HS-27A (cell line): ENCODE results near the gene UNK.
"Not testable (repeated sequence)": the region's sequence is repeated elsewhere in the genome, so short reads cannot be mapped to it uniquely, and the experiment has no call there.

Source experiments
- DNase-seq: peaks from one replicate; pipeline ENCODE4 v3.0.0-alpha.2; 2012; ENCODE audit warnings: low read depth, missing footprints

UNK gene

DNA sequence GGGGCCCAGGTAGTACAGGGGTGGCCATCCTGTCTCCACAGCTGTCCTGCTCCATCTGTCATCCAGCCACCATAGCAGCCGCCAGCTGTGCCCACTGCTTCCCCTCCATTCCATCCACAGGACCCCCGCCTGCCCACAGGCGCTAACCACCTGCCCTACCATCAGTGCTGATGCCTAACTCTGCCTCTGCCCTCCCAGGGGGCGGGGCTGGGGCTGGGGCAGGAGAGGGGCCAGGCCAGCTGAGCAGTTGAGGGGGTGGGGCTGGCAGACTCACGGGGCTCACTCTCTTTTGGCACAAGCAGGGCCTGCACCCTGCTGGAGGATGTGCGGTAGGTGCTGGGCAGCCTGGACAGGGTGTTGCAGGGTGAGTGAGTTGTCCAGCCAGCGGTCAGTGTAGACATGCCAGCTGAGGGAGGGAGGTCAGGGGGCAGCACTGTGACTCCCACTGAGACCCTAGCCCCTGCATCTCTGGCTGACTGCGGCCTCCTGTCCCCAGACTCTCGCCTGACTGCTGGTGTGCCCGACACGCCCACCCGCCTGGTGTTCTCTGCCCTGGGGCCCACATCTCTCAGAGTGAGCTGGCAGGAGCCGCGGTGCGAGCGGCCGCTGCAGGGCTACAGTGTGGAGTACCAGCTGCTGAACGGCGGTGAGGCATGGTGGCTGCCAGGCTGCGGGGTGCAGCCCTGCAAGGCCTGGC lies 29.3 kb upstream of the UNK start:
- no peak for DNase-seq

DNA sequence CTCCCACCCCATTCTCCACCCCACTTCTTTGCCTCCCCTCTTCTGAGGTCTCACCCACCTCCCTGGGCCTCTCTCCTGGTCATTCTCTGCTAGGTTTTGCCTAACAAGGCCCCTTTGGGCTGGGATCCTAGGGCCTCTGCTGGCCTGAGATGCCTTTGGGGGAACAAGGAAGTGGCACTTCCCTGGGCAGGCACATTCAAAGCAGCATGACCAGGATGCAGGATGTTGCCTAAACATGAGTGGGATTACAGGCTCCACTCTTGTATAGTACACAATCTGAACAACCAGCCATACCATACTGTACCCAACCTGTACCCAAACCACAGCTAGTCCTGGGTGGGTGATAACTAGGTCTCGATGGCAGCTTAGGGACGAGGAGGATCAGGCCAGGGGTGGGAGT lies 28.6 kb upstream of the UNK start:
- no peak for DNase-seq

DNA sequence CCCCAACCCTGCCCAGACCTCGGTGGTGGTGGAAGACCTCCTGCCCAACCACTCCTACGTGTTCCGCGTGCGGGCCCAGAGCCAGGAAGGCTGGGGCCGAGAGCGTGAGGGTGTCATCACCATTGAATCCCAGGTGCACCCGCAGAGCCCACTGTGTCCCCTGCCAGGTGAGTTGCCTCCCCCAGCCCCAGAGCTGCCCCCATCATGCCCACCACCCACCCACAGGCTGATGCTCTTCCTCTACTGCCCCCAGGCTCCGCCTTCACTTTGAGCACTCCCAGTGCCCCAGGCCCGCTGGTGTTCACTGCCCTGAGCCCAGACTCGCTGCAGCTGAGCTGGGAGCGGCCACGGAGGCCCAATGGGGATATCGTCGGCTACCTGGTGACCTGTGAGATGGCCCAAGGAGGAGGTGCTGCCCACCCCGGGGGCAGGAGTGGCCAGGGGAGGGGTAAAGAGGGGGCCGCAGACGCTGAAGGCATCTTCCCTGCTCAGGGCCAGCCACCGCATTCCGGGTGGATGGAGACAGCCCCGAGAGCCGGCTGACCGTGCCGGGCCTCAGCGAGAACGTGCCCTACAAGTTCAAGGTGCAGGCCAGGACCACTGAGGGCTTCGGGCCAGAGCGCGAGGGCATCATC lies 28.0 kb upstream of the UNK start:
- no peak for DNase-seq

DNA sequence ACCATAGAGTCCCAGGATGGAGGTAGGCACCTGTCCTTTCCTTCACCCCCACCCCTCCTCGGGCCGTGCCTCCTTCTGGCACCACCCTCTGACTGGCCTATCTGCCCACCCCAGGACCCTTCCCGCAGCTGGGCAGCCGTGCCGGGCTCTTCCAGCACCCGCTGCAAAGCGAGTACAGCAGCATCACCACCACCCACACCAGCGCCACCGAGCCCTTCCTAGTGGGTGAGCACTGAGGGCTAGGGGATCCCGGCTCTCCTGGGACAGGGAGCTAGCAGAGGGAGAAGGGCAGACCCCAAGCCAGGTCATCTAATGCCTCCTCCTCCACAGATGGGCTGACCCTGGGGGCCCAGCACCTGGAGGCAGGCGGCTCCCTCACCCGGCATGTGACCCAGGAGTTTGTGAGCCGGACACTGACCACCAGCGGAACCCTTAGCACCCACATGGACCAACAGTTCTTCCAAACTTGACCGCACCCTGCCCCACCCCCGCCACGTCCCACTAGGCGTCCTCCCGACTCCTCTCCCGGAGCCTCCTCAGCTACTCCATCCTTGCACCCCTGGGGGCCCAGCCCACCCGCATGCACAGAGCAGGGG lies 27.4 kb upstream of the UNK start:
- DNase-seq: no peak

DNA sequence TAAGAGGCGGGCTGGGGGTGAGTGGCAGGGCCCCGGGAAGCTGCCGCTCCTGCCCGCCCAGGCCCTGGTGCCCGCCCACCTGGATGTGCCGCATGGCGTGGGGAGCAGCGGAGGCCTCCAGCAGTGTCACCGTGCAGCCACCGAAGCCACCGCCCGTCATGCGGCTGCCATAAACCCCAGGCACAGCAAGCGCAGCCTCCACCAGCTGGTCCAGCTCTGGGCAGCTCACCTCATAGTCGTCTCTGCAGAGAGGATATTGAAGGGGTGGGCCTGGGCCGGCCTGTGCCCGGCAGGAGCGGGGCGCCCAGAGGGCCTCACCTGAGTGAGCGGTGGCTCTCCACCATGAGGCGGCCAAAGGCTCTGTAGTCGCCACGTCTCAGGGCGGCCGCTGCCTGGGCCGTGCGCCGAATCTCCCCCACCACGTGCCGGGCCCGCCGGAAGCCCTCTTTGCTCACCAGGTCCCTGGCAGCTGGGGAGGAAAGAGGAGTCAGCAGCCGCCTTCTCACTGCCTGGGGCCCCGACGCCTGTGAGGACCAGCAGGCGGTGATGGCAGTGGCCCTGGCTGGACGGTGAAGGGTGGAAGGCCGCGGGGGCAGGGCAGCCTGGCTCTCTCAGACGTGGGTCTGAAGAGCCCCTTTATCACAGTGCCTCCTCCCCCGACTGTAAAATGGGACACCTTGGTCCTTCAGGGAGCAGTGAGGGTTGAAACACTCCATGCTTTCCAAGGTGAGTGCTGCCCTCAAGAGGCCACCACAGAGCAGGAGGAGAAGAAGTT lies 26.3 kb upstream of the UNK start:
- DNase-seq: no peak

DNA sequence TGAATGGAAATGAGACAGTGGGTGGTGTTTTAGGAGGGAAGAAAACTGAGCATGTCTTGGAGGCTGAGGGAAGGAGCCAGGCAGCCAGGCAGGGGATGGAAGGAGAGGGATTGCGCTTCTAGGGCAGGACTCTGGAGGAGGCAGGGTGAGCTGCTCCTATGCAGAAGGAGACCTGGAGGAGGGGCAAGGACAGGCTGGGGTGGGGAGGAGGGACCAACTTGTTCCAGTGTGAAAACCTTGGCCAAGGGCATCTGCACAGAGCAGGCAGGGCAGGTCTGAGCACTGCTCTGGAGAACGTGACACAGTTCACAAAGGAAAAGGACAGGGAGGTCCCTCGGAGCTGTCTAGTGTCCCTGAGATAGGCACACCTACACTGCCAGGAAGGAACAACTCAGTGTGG lies 25.1 kb upstream of the UNK start:
- no peak for DNase-seq

DNA sequence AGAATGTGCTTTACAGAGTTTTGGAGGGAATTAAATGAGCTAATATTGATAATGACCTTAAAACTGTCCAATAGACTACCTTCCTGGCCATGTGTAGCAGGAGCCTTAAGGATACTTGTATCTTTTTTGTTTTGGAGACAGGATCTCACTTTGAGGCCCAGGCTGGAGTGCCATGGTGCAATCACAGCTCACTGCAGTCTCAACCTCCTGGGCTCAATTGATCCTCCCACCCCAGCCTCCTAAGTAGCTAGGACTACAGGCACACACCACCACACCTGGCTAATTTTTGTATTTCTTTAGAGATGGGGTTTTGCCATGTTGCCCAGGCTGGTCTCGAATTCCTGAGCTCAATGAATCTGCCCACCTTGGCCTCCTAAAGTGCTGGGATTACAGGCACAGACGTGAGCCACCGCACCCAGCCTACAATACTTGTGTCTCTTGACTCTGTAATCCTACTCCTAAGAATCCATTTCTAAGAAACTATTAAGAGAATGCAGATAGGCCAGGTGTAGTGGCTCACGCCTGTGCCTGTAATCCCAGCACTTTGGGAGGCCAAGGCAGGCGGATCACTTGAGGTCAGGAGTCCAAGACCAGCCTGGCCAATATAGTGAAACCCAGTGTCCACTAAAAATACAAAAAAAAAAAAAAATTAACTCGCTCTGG lies 24.5 kb upstream of the UNK start:
- DNase-seq: not testable (repeated sequence)

DNA sequence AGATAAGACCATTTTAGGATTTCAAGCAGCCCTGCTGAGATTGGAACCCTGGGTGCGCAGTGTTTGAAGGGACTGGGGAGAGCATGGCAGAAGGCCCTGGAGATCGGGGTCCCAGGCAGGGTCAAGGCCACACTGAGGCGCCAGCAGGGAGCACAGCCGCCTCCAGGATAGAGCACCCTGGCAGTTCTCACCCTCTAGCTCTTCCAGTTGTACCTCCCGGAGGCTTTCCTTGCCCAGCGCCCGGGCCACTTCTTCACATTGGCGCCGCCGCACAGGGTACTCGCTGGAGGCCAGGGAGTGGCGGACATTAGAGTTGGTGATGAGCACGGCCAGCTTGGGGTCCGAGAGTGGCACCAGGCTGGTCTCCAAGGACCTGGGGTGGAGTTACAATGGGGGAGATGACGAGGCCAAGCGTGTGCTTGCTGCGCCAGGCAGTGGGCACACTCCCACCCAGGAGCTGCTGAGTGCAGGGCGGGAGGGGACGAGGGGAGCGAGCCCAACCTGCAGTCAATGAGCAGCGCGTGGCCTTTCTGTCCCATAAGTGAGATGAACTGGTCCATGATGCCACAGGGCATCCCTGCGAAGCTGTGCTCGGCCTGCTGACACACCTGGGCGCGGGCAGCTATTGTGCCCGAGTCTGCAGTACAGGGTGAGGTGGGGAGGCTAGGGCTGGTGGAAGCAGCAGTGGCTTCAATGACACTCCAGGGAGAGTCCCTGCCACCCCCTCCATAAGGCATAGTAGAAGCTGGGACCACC lies 21.9 kb upstream of the UNK start:
- no peak for DNase-seq

DNA sequence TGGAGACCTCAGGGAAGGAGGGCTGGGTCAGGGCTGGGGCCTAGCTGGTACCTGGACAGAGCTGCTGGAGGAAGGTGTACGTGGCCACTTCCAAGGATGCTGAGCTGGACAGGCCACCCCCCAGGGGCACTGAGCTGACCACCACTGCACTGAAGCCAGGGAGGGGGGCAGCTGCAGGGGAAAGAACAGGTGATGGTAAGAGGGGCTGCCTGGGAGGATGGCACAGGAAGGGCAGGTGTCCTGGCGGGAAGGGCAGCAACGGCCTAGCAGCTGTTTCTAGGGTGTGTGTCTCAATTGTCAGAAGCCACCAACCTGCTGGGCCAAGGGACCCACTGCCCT lies 21.4 kb upstream of the UNK start:
- DNase-seq: no peak

DNA sequence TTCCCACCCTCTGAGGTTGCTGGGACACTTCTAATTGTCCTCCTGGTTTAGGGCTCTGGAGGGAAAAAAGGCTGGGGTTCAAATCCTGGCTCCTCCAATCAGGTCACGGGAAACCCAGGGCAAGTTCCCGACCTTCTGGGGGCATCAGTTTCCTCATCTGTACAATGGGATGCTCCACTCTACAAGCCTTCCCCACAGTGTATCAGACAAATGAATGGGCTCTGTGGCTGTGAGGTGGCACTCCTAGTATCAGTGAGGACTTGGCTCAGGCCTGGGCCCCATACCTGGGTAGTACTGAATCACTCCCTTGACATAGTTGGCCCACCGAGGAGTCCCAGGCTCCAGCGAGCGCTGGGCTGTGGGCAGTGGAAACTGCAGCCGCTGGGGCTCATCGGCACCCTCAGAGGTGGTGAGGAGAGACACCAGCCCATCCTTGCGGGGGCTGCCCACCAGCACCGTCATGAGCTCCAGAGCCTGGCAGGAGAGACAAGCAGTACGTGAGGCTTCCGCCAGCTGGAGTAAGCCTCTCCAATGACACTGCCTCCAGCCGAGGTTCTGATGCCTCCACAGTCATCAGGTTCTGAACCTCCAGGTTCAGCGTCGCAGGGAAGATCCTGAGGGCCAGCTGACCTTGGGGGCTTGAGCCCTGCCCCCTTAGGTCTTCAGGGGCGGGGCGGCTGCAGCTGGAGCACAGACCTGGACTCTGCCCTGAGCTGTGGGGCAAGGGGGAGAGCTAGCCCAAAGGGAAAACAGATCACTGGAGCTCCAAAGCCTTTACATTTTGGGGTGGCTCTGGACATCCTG lies 20.8 kb upstream of the UNK start:
- DNase-seq: no peak

DNA sequence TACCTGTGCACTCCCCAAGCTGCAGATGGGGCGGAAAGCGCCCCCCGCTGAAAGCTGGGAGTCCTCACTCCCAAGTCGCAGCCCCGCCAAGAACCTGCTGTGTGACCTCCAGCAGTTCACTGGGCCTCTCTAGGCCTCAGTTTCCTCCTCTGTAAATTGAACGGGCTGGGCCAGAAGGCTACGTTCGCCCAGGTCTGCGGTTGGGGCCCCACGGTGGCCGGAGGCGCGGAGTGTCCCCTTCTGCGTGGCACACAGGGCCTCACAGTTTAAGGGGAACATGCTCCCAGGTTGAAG lies 20.2 kb upstream of the UNK start:
- DNase-seq: no peak

DNA sequence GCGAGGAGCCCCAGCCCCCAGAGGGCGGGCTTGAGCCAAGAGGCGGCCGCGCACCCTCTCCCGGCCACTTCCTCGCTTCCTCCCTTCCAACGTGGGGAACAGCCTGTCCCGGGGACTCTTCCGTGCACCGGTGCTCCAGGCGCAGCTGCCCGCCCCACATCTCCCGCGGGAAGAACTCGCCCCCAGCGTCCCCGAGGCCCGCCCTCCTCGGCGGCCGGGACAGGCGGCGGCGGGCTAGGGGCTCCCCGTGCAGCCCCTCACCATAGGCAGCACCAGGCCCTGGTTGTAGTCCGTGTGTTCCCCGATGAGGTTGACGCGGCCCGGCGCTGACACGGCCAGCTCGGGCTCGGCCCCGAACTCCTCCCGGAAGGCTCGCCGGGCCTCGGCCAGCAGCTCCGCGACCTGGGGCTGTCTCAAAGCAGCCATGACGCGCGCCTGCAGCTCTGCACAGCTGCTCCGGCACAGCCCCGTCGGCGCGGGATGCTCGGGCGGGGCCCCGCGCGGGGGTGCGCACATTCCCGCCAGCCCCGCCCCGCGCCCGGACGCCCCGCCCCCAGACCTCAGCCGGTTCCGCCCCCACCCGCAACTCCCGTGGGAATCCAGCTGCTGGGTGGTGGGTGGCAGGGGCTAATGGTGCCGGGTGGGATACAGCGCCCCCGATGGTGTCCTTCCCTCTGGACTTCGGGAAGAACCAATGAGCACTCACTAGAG lies 19.7 kb upstream of the UNK start, which contains the start of gene GALK1:
GALK1 (minus strand) TSS at position 482 of the 711 bp plus-strand sequence; CDS start at position 426, 56 bp downstream.
- no peak for DNase-seq

DNA sequence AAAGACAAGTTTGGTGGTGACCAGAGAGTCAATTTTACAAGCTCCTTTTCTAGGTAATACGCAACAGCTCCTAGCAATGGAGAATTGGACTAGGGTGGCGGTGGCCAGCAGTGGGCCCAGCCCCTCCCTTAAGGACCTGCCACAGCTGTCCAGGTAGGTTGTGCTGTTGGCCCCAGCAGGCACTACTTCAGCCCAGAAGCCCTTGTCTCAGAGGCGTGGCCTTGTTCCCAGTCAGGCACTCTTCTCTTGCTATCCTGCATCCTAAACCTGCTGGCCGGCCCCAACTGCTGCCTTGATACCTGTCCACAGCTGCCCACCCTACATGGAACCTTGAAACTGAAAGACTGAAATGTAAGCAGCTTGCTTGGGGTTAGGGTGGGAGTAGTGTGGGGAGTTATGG lies 18.6 kb upstream of the UNK start:
- DNase-seq: no peak

DNA sequence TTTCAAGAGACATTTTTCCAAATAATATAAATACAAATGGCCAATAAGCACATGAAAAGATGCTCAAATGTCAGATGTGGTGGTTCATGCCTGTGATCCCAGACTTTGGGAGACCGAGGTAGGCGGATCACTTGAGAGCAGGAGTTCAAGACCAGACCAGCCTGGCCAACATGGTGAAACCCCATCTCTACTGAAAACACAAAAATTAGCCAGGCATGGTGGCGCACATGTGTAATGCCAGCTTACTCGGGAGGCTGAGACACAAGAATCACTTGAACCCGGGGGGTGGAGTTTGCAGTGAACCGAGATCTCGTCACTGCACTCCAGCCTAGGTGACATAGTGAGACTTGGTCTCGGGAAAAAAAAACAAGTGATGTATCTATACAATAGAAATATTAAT lies 16.7 kb upstream of the UNK start:
- DNase-seq: no peak

DNA sequence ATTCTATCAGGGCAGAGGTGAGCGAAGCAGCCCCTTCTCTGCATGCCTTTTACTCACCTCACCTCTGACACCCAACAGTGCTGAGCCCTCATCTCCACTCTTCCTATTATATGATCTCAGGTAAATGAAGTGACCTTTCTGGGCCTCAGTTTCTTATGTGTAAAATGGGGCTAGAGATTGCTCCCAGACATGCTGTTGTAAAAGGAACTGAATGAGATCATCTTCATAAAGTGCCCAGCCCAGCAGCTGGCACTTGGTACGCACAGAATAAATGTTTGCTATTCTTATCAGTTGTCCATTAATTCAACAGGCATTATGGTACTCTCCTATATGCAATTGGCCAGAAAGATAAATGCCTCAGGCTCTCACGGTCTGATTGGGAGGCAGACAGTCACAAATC lies 15.1 kb upstream of the UNK start:
- no peak for DNase-seq

DNA sequence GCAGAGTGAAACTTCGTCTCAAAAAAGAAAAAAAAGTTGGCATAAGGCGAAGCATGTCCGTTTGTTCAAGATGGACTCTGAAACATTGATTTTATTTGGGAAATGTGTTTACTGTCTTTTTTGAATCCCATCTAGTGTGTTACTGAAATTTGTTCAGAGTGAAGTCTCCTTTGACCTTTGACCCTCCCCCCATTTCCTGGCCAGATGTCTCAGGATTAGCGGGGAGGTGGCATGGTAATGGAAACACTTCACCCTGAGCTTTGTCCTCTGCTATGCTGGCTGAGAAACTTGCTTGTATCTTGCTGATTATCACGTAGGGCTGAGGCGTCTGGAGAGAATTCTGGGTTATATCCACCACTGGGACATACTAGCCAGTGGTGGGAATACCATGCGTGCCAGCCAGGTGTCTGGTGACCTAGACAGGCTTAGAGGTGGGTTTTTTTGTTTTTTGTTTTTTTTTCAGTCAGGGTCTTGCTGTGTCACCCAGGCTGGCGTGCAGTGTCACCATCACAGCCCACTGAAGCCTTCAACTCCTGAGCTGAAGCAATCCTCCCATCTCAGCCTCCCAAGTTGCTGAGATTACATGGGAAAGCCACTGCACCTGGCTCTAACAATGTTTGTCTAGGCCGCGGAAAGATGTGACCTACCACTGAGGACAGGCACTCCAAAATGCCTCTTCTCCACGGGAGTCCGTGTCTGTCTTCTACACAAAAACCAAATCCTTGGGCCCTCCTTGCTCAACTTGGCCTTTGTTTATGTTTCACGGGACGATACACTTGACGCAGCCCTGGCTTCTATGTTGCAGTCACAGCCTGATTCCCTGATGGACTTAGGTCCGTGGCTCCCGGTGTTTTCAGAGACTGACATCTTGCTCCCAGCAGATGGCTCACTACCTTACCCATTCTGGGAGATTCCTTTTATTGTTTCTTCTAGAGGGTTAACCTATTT lies 13.0 kb upstream of the UNK start:
- DNase-seq: no peak

DNA sequence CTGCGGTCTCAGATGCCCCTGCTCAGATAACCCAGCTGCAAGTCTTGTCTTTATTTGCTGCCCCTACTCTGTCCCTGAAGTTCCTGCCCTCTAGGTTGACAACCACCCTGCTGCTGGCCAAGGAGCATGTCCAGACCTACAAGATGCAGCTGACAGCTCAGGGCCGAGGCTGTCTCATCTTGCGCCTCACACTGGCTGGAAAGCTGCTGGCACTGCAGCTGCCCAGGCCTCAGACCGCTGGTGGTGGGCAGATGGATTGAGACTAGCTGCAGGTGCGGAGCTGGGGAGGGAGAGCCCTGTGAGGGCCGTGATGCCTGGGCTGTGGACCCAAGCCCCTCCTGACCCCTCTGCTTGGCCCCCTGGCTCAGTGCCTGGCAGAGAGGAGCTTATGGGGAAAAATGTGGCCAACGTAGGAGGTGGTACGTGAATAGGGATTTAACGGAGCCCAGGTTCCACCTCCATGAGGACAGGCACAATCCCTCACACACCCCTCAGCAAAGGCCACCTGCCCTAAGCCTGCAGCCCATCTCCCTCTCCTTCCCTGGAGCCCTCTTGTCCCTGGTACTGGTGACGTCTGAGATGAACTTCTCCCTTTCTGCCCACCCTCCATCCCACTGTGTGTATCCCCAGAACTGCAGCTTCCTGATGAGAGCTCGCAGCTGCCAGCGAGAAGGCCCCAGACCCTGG lies 11.3 kb upstream of the UNK start:
- no peak for DNase-seq

DNA sequence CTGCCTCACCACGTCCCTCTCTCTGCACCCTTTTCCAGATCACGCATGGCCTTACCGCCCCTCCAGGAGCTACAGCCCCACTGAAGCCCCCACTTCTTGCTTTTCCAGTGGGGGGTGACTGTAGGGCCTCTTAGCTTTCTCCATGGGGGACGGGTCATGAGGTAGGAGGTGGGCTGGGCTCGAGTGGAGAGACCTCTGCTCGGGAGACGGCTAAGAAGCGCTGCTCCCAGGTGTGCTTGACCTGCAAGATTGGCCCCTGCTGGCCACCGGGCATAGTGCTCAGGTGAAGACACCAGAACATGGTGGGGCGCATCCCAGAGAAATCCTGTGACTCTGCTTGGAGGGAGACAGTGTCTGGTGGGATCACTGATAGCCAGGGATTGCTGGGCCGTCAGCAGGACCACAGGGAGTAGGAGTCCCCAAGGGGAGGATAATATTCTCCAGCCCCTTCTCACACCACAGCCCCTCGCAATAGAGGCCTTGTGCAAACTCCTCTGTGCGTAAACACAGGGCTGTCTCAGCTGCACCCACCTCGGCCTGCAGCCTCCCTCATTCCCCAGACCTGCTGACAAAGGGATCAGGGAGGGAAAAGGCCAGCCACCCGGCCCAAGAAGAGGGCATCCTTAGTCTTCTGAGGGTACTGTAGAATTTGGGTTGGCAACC lies 10.7 kb upstream of the UNK start:
- DNase-seq: no peak
